Measurements from ENCODE around the gene SFMBT2. TPM values are rescaled to one million over a fixed set of nuclear protein-coding genes. Genes with fewer than 3 reads are reported as not detected.
A peak's percentile ranks its signal among the peaks of the same experiment; 100 is the strongest.

The SFMBT2 gene
- total and polyA plus RNA-seq, 2 of the 13 experiments (the other 11 are each of a cell fraction or from before 2014, with no cell fraction given), result 0.01 to 0.02 TPM

DNA sequence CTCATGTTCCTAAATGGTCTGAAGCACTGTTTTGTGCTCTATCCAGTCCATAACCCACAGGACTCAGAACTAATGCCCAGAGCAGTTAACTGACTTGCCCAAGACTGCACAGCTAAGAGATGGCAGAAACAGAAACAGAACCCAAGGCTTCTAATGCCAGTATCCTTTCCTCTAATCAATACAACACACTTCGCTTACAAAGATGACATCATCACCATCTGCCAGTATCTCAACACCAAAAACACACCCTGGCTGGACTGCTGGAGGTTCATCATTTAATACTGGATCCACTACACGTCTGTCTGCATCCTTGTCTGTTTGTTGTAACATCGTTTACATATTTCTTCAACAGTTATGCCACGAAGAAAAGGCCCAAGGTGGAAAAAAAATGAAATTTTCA is 165.3 kb downstream of the SFMBT2 start:
- intact Hi-C loops (cut with micrococcal nuclease; ENCODE audit: unreplicated experiment), result no loop called here
- ATAC-seq, result no peak
- BruUV-seq (replicated peaks), result no TSS peak
- no peak overlapping the region for H3K4me2 ChIP-seq (ENCODE audit: low read depth, low read length)
- in situ Hi-C loops (cut with HindIII; ENCODE audit: extremely low pct_ligation_motif_present, low pct_unique_long_range_greater_than_20kb), result no loop called here
- H3K27ac ChIP-seq (ENCODE audit: extremely low read length, insufficient read depth, low read length), result no peak overlapping the region
- H3K27me3 ChIP-seq (ENCODE audit: control insufficient read depth in 1 of 2, insufficient read depth in 2 of 2, low read length in 2 of 2), result no peaks in the 10 kb centered on the region; a peak in 2 of 5 replicates
- H3K36me3 ChIP-seq (replicated peaks in 1 of 2; ENCODE audit: control insufficient read depth in 1 of 2, insufficient read depth in 2 of 2, low read length in 2 of 2), result no peaks in the 10 kb centered on the region
- ChIA-PET POLR2A (no interaction called here), CTCF (ENCODE audit: low intra/inter-chr PET ratio, low total read pairs) (no interaction called here)
- no peaks in the 10 kb centered on the region for H4K20me1 ChIP-seq (ENCODE audit: insufficient read depth, low read length)
- no peak for FAIRE-seq
- H2AFZ ChIP-seq (ENCODE audit: low read length), result no peak overlapping the region
- no peaks in the 10 kb centered on the region for H3K9me3 ChIP-seq (ENCODE audit: low read length)
- H3K9ac ChIP-seq (ENCODE audit: insufficient read depth, low read depth, low read length), result no peak overlapping the region
- no peaks in the 10 kb centered on the region for H3K79me2 ChIP-seq (ENCODE audit: insufficient read depth, low read length)
- 15% methylated on average over 3 of the region's 4 CpGs for WGBS (ENCODE audit: low lambda C conversion rate)
- H3K4me3 ChIP-seq (replicated peaks in 1 of 3; ENCODE audit: insufficient read depth in 1 of 3, low read depth in 2 of 3, low read length in 3 of 3), result no peak overlapping the region
- no peak for DNase-seq (ENCODE audit: low spot score)
- TF ChIP-seq ATF7 (IDR thresholded peaks at IDR 0.05) (peak; percentile 92), ATF7 (CRISPR knock-in tag; IDR thresholded peaks at IDR 0.05) (no peak), ZNF552 (CRISPR knock-in tag; IDR thresholded peaks at IDR 0.05; ENCODE audit: borderline replicate concordance) (no peak), ZNF567 (CRISPR knock-in tag; IDR thresholded peaks at IDR 0.05; ENCODE audit: borderline replicate concordance) (no peak), GATAD2A (CRISPR knock-in tag; IDR thresholded peaks at IDR 0.05) (no peak), ZNF180 (CRISPR knock-in tag; IDR thresholded peaks at IDR 0.05; ENCODE audit: borderline replicate concordance, low read depth) (no peak)
- TF ChIP-seq, protein P1, sequence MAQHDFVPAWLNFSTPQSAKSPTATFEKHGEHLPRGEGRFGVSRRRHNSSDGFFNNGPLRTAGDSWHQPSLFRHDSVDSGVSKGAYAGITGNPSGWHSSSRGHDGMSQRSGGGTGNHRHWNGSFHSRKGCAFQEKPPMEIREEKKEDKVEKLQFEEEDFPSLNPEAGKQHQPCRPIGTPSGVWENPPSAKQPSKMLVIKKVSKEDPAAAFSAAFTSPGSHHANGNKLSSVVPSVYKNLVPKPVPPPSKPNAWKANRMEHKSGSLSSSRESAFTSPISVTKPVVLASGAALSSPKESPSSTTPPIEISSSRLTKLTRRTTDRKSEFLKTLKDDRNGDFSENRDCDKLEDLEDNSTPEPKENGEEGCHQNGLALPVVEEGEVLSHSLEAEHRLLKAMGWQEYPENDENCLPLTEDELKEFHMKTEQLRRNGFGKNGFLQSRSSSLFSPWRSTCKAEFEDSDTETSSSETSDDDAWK (CRISPR knock-in tag; IDR thresholded peaks at IDR 0.05), result no peak
- H3K4me1 ChIP-seq (ENCODE audit: insufficient read depth, low read length), result no peaks in the 10 kb centered on the region

DNA sequence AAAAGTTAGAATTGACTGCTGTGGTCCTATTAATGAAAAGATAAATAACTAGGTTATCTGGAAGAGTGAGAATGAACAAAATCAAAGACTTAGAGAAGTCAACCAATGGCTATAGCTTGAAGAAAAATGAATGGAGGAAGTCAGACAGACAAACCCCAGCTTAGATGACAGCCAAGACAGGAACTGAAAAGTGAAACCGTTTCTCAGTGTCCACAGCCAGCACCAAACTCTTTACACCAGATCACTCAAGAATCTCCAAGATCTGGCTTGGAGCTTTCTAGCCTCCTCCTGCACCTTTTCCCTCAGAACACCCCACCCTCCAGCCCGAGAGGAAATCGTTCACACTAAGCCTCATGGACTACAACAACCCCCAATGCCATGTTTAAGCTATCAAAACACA is 167.0 kb downstream of the SFMBT2 start:
- 0% methylated on average over 3 of the region's 3 CpGs for WGBS (ENCODE audit: low lambda C conversion rate)
- intact Hi-C loops (cut with micrococcal nuclease; ENCODE audit: unreplicated experiment) (no loop called here), in situ Hi-C loops (cut with HindIII; ENCODE audit: extremely low pct_ligation_motif_present, low pct_unique_long_range_greater_than_20kb) (no loop called here)
- H3K79me2 ChIP-seq (ENCODE audit: insufficient read depth, low read length), result no peaks in the 10 kb centered on the region
- no peaks in the 10 kb centered on the region; a peak in 2 of 5 replicates for H3K27me3 ChIP-seq (ENCODE audit: control insufficient read depth in 1 of 2, insufficient read depth in 2 of 2, low read length in 2 of 2)
- no TSS peak for BruUV-seq (replicated peaks)
- no peak overlapping the region for H3K9ac ChIP-seq (ENCODE audit: insufficient read depth, low read depth, low read length)
- no peak for ATAC-seq
- FAIRE-seq, result no peak
- H3K36me3 ChIP-seq (replicated peaks in 1 of 2; ENCODE audit: control insufficient read depth in 1 of 2, insufficient read depth in 2 of 2, low read length in 2 of 2), result no peaks in the 10 kb centered on the region
- no peak overlapping the region for H3K4me2 ChIP-seq (ENCODE audit: low read depth, low read length)
- H4K20me1 ChIP-seq (ENCODE audit: insufficient read depth, low read length), result no peaks in the 10 kb centered on the region
- no peak overlapping the region for H2AFZ ChIP-seq (ENCODE audit: low read length)
- no peaks in the 10 kb centered on the region for H3K4me1 ChIP-seq (ENCODE audit: insufficient read depth, low read length)
- H3K27ac ChIP-seq (ENCODE audit: extremely low read length, insufficient read depth, low read length), result no peak overlapping the region
- no peak overlapping the region for H3K4me3 ChIP-seq (replicated peaks in 1 of 3; ENCODE audit: insufficient read depth in 1 of 3, low read depth in 2 of 3, low read length in 3 of 3)
- no peak for DNase-seq (ENCODE audit: low spot score)
- POLR2A ChIA-PET, result no interaction called here
- CTCF ChIA-PET (ENCODE audit: low intra/inter-chr PET ratio, low total read pairs), result no interaction called here
- no peaks in the 10 kb centered on the region for H3K9me3 ChIP-seq (ENCODE audit: low read length)
- no peak for TF ChIP-seq MTF2 (CRISPR knock-in tag; IDR thresholded peaks at IDR 0.05; ENCODE audit: borderline replicate concordance)
- TF ChIP-seq GATA4 (IDR thresholded peaks at IDR 0.05; ENCODE audit: borderline replicate concordance, low read depth), result no peak
- TF ChIP-seq, protein P2, sequence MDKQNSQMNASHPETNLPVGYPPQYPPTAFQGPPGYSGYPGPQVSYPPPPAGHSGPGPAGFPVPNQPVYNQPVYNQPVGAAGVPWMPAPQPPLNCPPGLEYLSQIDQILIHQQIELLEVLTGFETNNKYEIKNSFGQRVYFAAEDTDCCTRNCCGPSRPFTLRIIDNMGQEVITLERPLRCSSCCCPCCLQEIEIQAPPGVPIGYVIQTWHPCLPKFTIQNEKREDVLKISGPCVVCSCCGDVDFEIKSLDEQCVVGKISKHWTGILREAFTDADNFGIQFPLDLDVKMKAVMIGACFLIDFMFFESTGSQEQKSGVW (CRISPR knock-in tag; IDR thresholded peaks at IDR 0.05; ENCODE audit: borderline replicate concordance), result no peak
- no peak for TF ChIP-seq ZNF574 (CRISPR knock-in tag; IDR thresholded peaks at IDR 0.05)
- TF ChIP-seq, protein P3, sequence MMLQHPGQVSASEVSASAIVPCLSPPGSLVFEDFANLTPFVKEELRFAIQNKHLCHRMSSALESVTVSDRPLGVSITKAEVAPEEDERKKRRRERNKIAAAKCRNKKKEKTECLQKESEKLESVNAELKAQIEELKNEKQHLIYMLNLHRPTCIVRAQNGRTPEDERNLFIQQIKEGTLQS (CRISPR knock-in tag; IDR thresholded peaks at IDR 0.05), result no peak
- no peak for TF ChIP-seq RFXAP (CRISPR knock-in tag; IDR thresholded peaks at IDR 0.05; ENCODE audit: borderline replicate concordance)

All from HepG2 (cell line).